ENCODE measurements around the gene EXOSC2.

EXOSC2 gene

GRCh38 chr9:130693426-130694191 is at the start of gene EXOSC2:
TSS of gene EXOSC2 (plus strand) at chr9:130693780. CDS start at chr9:130693792, 12 bp downstream.
- H3K27ac ChIP-seq (ENCODE audit: low read length) = no peak within 1 kb of the TSS
- H3K36me3 ChIP-seq (ENCODE audit: control insufficient read depth, insufficient read depth, low read length) = peaks cover 20% of the 10 kb centered on the region; the same call in 1 of the 2 replicates
- peaks cover 4% of the 10 kb centered on the region; the same call in 1 of the 2 replicates for H3K4me1 ChIP-seq (ENCODE audit: control insufficient read depth, insufficient read depth, low read length)
- H3K9me3 ChIP-seq (ENCODE audit: control insufficient read depth, insufficient read depth, low read length) = no peaks in the 10 kb centered on the region
- DNase-seq (ENCODE audit: low read depth, low spot score) = peak; percentile 95
- no peaks in the 10 kb centered on the region for H3K27me3 ChIP-seq (ENCODE audit: control insufficient read depth, insufficient read depth, low read length)
- peak within 1 kb of the TSS; percentile 63 for H3K4me3 ChIP-seq (ENCODE audit: low read length)
- no CpG with 5 or more reads among the region's 40 CpGs for WGBS (ENCODE audit: insufficient coverage, insufficient read length)

GRCh38 chr9:130651221-130651620 is 42.4 kb upstream of the EXOSC2 start:
- no peak for DNase-seq (ENCODE audit: low read depth, low spot score)
- no CpG with 5 or more reads among the region's 15 CpGs for WGBS (ENCODE audit: insufficient coverage, insufficient read length)
- H3K4me1 ChIP-seq (ENCODE audit: control insufficient read depth, insufficient read depth, low read length) = no peaks in the 10 kb centered on the region
- H3K36me3 ChIP-seq (ENCODE audit: control insufficient read depth, insufficient read depth, low read length) = no peaks in the 10 kb centered on the region
- no peak overlapping the region for H3K4me3 ChIP-seq (ENCODE audit: low read length)
- no peak overlapping the region for H3K27ac ChIP-seq (ENCODE audit: low read length)
- peaks cover under 1% of the 10 kb centered on the region; the same call in 1 of the 2 replicates for H3K27me3 ChIP-seq (ENCODE audit: control insufficient read depth, insufficient read depth, low read length)
- H3K9me3 ChIP-seq (ENCODE audit: control insufficient read depth, insufficient read depth, low read length) = no peaks in the 10 kb centered on the region

- no CpG with 5 or more reads among the region's 18 CpGs for WGBS (ENCODE audit: insufficient coverage, insufficient read length)
- no peak overlapping the region for H3K4me3 ChIP-seq (ENCODE audit: low read length)
- DNase-seq (ENCODE audit: low read depth, low spot score) = no peak
Observed at GRCh38 chr9:130651752-130652151, 41.8 kb upstream of the EXOSC2 start.

GRCh38 chr9:130654879-130655278 is 38.7 kb upstream of the EXOSC2 start:
- no peak for DNase-seq (ENCODE audit: low read depth, low spot score)
- Histone ChIP-seq H3K36me3 (ENCODE audit: control insufficient read depth, insufficient read depth, low read length) (no peaks in the 10 kb centered on the region), H3K27me3 (ENCODE audit: control insufficient read depth, insufficient read depth, low read length) (peaks cover 33% of the 10 kb centered on the region), H3K27ac (ENCODE audit: low read length) (no peak overlapping the region), H3K9me3 (ENCODE audit: control insufficient read depth, insufficient read depth, low read length) (no peaks in the 10 kb centered on the region), H3K4me1 (ENCODE audit: control insufficient read depth, insufficient read depth, low read length) (no peaks in the 10 kb centered on the region), H3K4me3 (ENCODE audit: low read length) (no peak overlapping the region)
- WGBS (ENCODE audit: insufficient coverage, insufficient read length) = no CpG with 5 or more reads among the region's 6 CpGs

More at GRCh38 chr9:130651752-130652151, 41.8 kb upstream of the EXOSC2 start:
- Histone ChIP-seq H3K9me3 (ENCODE audit: control insufficient read depth, insufficient read depth, low read length) (no peaks in the 10 kb centered on the region), H3K27ac (ENCODE audit: low read length) (no peak overlapping the region), H3K36me3 (ENCODE audit: control insufficient read depth, insufficient read depth, low read length) (no peaks in the 10 kb centered on the region), H3K4me1 (ENCODE audit: control insufficient read depth, insufficient read depth, low read length) (no peaks in the 10 kb centered on the region), H3K27me3 (ENCODE audit: control insufficient read depth, insufficient read depth, low read length) (peaks cover 5% of the 10 kb centered on the region; the same call in 1 of the 2 replicates)

- Histone ChIP-seq H3K4me1 (ENCODE audit: control insufficient read depth, insufficient read depth, low read length) (peaks cover 2% of the 10 kb centered on the region; the same call in 1 of the 2 replicates), H3K36me3 (ENCODE audit: control insufficient read depth, insufficient read depth, low read length) (no peaks in the 10 kb centered on the region), H3K27me3 (ENCODE audit: control insufficient read depth, insufficient read depth, low read length) (peaks cover 73% of the 10 kb centered on the region), H3K4me3 (ENCODE audit: low read length) (peak overlapping the region; percentile 26; the same call in 1 of the 2 replicates), H3K27ac (ENCODE audit: low read length) (no peak overlapping the region), H3K9me3 (ENCODE audit: control insufficient read depth, insufficient read depth, low read length) (no peaks in the 10 kb centered on the region)
- DNase-seq (ENCODE audit: low read depth, low spot score) = no peak
- WGBS (ENCODE audit: insufficient coverage, insufficient read length) = no CpG with 5 or more reads among the region's 52 CpGs
Observed at GRCh38 chr9:130658893-130659698, 34.5 kb upstream of the EXOSC2 start.

- no peaks in the 10 kb centered on the region for H3K9me3 ChIP-seq (ENCODE audit: control insufficient read depth, insufficient read depth, low read length)
- H3K4me3 ChIP-seq (ENCODE audit: low read length) = peak overlapping the region; percentile 26; the same call in 1 of the 2 replicates
- peaks cover 2% of the 10 kb centered on the region; the same call in 1 of the 2 replicates for H3K4me1 ChIP-seq (ENCODE audit: control insufficient read depth, insufficient read depth, low read length)
- WGBS (ENCODE audit: insufficient coverage, insufficient read length) = no CpG with 5 or more reads among the region's 58 CpGs
- no peak overlapping the region for H3K27ac ChIP-seq (ENCODE audit: low read length)
- H3K36me3 ChIP-seq (ENCODE audit: control insufficient read depth, insufficient read depth, low read length) = no peaks in the 10 kb centered on the region
- H3K27me3 ChIP-seq (ENCODE audit: control insufficient read depth, insufficient read depth, low read length) = peaks cover 79% of the 10 kb centered on the region
- no peak for DNase-seq (ENCODE audit: low read depth, low spot score)
Observed at GRCh38 chr9:130659699-130660248, 33.8 kb upstream of the EXOSC2 start.

GRCh38 chr9:130660326-130660682 is 33.3 kb upstream of the EXOSC2 start:
- H3K4me1 ChIP-seq (ENCODE audit: control insufficient read depth, insufficient read depth, low read length) = peaks cover 2% of the 10 kb centered on the region; the same call in 1 of the 2 replicates
- peaks cover 83% of the 10 kb centered on the region for H3K27me3 ChIP-seq (ENCODE audit: control insufficient read depth, insufficient read depth, low read length)
- no peak overlapping the region for H3K27ac ChIP-seq (ENCODE audit: low read length)
- WGBS (ENCODE audit: insufficient coverage, insufficient read length) = no CpG with 5 or more reads among the region's 33 CpGs
- H3K9me3 ChIP-seq (ENCODE audit: control insufficient read depth, insufficient read depth, low read length) = no peaks in the 10 kb centered on the region
- H3K36me3 ChIP-seq (ENCODE audit: control insufficient read depth, insufficient read depth, low read length) = no peaks in the 10 kb centered on the region
- no peak for DNase-seq (ENCODE audit: low read depth, low spot score)
- peak overlapping the region; percentile 27; the same call in 1 of the 2 replicates for H3K4me3 ChIP-seq (ENCODE audit: low read length)

- no CpG with 5 or more reads among the region's 82 CpGs for WGBS (ENCODE audit: insufficient coverage, insufficient read length)
- DNase-seq (ENCODE audit: low read depth, low spot score) = no peak
- H3K36me3 ChIP-seq (ENCODE audit: control insufficient read depth, insufficient read depth, low read length) = no peaks in the 10 kb centered on the region
- peaks cover 89% of the 10 kb centered on the region for H3K27me3 ChIP-seq (ENCODE audit: control insufficient read depth, insufficient read depth, low read length)
- peak overlapping the region; percentile 27; the same call in 1 of the 2 replicates for H3K4me3 ChIP-seq (ENCODE audit: low read length)
- no peaks in the 10 kb centered on the region for H3K9me3 ChIP-seq (ENCODE audit: control insufficient read depth, insufficient read depth, low read length)
- H3K4me1 ChIP-seq (ENCODE audit: control insufficient read depth, insufficient read depth, low read length) = peaks cover 2% of the 10 kb centered on the region; the same call in 1 of the 2 replicates
- no peak overlapping the region for H3K27ac ChIP-seq (ENCODE audit: low read length)
Observed at GRCh38 chr9:130660683-130661450, 32.7 kb upstream of the EXOSC2 start.

GRCh38 chr9:130661451-130662098 is 32.0 kb upstream of the EXOSC2 start:
- Histone ChIP-seq H3K27me3 (ENCODE audit: control insufficient read depth, insufficient read depth, low read length) (peaks cover 93% of the 10 kb centered on the region), H3K4me3 (ENCODE audit: low read length) (no peak overlapping the region), H3K4me1 (ENCODE audit: control insufficient read depth, insufficient read depth, low read length) (peaks cover 5% of the 10 kb centered on the region), H3K36me3 (ENCODE audit: control insufficient read depth, insufficient read depth, low read length) (no peaks in the 10 kb centered on the region), H3K9me3 (ENCODE audit: control insufficient read depth, insufficient read depth, low read length) (no peaks in the 10 kb centered on the region), H3K27ac (ENCODE audit: low read length) (no peak overlapping the region)
- WGBS (ENCODE audit: insufficient coverage, insufficient read length) = no CpG with 5 or more reads among the region's 47 CpGs
- DNase-seq (ENCODE audit: low read depth, low spot score) = no peak
